C4-2B (cell line): ENCODE measurements around the gene MOB3C.

ENCODE experiments used
- H3K27ac ChIP-seq: fragments of 450-650 bp; 2 replicates; pipeline ENCODE4 v1.5.1; 2017
- ZFX ChIP-seq: fragments of 450-650 bp; IDR thresholded peaks from 2 replicates; pipeline ENCODE4 v1.6.1; 2017
- TF ChIP-seq, protein P1 (sequence below): fragments of 450-650 bp; conservative IDR thresholded peaks from 2 replicates; pipeline ENCODE4 v1.5.1; 2017; ENCODE audit warnings: mild to moderate bottlenecking

MOB3C gene

DNA sequence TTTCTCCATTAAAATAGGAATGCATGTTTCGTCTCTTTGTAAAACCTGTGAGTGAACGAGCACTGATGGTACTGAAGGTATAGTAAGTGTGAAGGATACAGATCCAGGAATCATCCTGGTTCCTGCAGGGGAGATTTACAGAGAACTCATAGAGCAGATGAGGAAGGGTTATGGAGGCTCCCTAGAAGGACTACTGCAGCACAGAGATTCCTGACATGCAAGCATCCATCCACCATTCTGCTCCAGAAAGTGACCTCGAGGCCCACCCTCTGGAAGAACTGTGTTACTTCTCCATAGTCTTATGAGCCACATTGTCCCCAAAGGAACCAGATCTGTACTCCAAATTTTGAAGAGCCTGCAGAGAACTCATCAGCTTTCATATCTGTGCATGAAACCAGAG lies 27.1 kb downstream of the MOB3C start:
- H3K27ac ChIP-seq, result no peak overlapping the region
- TF ChIP-seq, protein P1, sequence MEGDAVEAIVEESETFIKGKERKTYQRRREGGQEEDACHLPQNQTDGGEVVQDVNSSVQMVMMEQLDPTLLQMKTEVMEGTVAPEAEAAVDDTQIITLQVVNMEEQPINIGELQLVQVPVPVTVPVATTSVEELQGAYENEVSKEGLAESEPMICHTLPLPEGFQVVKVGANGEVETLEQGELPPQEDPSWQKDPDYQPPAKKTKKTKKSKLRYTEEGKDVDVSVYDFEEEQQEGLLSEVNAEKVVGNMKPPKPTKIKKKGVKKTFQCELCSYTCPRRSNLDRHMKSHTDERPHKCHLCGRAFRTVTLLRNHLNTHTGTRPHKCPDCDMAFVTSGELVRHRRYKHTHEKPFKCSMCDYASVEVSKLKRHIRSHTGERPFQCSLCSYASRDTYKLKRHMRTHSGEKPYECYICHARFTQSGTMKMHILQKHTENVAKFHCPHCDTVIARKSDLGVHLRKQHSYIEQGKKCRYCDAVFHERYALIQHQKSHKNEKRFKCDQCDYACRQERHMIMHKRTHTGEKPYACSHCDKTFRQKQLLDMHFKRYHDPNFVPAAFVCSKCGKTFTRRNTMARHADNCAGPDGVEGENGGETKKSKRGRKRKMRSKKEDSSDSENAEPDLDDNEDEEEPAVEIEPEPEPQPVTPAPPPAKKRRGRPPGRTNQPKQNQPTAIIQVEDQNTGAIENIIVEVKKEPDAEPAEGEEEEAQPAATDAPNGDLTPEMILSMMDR, result no peak
- no peak for TF ChIP-seq ZFX

DNA sequence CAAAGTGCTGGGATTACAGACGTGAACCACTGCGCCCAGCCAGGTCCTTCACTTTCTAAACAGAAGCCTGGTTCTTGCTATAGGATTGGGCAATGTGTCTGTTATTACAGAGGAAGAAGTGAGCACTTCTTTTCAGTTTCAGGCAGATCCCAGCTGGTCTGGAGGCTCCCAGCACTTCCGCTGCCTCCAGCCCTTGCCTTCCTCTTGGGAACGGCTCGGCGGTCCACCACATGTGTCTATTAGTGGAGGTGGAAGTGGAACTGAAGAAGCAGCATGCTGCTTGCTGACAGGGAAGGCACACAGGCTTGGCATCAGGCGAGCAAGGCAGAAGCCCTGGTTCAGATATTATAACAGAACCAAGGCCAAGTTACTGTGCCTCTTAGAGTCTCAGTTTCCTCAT lies 29.5 kb downstream of the MOB3C start:
- no peak for TF ChIP-seq ZFX
- no peak overlapping the region for H3K27ac ChIP-seq

DNA sequence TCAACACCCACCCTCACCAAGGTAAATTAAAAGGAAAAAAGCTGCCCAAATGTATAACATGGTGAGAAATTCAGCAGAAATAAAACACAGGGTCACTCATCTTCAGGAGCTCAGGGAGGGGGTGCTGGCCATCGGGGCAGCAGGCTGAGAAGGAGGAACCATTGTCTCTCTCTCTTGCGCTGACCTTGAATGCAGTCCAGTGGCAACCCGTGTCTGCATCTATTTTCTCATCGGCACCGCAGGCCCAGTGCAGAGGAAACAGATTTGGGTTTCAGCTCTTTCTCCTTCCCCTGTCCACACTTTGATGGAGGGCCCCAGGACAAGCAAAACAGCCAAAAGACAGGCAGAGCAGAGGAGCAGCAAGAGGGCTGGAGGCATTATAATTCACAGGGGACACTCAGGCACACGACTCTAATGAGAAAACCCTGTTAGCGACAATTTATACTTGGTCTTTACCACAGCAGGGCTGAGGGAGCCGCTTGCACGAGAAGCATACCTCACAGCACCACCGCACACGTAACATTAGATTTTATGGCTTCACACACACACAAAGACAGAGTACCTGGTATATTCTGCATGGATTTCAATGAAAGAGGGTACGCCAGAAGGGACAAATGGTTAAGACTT lies 31.2 kb downstream of the MOB3C start:
- TF ChIP-seq, protein P1, result no peak
- H3K27ac ChIP-seq, result no peak overlapping the region

DNA sequence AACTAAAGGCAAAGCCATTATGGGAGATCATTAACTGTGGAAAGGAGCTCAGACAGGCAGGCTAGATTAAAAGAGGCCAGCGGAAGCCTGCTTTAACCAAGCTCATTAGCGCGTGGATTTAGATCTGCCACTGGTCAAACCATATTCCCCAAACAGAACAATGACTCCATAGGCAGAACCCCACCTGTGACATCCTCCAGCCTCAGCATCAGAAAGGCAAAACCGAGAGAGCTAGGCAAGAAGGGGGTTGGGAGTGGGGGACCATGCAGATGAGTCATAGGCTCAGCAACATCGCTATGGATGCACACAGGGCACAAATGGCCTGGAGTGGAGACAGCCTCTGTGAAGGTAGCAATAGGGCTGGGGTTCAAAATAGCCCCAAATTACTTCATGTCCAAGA lies 33.1 kb downstream of the MOB3C start:
- TF ChIP-seq, protein P1, result no peak
- TF ChIP-seq ZFX, result no peak
- no peak overlapping the region for H3K27ac ChIP-seq

DNA sequence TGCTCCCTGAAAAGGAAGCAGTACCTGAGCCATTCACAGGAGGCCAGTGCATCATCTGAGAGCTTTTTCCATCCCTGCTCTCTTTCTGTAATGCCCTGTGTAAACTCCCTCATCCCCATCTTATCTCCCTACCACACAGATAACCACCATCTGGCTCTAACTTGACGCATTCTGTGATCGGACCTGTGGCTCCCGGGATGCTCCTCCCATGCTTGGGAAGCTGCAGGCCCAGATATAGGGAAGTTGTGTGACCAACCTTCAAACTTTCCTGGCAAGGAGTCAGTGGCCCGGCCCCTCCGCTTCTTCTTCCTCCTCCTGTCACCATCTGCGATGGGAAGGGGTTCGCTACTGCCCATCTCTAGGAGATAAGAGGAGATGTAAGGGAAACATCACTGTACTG lies 33.6 kb downstream of the MOB3C start:
- H3K27ac ChIP-seq, result no peak overlapping the region
- TF ChIP-seq, protein P1, result no peak
- TF ChIP-seq ZFX, result no peak

DNA sequence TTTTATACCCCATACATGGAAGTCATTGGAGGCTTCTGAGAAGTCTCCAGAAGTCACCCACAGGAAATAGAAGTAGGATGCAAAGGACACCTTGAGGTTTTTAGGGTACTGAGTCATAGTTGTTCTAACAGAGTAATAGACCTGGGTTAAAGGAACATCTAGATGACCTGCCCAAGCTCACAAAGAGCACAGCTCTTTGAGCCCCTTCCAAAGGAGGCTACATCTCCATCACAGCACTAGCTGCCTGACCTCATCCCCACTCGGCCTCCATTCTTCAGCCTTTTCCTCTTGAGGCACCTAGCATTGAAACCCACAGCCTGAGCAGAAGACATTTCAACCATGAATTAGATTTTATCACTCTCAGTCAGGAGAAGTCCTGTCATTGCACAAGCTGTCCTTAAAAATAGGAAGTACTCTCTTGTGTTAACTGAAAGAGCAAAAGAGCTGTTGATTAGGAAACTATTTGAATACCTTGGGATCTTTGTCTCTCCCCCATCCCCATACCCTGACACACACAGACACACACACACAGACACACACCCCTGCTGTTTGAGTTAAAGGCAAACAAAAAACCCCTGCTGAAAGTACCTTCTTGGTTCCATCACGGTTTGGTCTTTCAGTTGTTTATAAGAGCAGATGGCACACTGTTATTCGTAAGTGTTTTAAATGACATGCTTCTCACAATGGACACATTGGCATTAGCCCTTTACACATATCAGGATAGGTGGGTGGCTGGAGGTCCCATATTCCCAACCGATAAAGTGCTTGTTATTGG lies 34.7 kb downstream of the MOB3C start:
- TF ChIP-seq, protein P1, result no peak
- TF ChIP-seq ZFX, result no peak
- no peak overlapping the region for H3K27ac ChIP-seq

DNA sequence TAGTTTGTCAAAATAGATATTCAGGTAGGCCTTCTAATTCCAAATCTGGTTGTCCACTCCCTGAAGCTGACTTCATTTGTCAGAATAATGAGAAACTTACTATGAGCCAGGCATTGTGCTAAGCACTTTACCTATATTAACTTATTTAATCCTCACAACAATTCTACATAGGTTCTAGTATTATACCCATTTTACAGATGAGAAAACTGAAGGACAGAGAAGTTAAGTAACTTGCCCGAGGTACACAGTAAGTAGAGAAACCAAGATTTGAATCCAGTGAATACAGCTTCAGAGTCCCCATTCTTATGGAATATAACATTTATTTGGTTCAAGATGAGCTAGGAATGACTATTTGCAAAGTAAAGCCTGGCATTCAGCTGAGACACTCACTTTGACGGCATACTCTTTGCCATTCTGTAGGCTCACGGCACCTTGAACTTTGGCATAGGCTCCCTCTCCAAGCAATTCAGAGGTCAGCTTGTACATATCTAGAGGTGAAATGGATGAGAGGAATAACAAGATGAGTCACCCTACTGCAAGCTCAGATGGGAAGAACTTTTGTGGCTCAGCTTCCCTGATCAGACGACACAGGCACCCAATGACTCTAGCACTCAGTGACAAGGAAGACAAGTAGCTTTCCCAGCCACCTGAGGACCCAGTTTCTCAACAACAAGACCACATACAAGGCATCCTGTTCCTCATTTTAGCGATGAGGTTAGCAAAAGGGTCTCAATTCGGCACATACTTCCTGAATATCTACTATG lies 36.3 kb downstream of the MOB3C start:
- TF ChIP-seq ZFX, result no peak
- no peak overlapping the region for H3K27ac ChIP-seq

DNA sequence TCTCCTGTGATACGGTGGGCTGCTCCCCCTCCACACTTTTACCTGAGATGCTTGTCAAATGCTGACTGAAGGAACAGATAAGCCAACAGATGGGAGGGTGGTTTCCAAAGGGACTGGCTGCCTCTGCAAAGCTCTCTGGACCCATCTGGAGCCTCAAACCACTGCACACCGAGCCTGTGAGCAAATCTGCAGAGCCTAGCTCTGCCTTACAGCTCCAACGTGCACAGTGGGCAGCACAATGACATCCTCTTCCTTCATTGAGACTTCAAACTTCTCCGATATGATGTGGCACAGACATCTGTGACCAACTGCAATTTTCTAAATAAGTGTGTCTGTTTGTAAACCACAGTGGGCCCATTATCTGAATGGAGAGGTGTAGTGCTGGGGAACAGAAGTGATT lies 38.9 kb downstream of the MOB3C start:
- no peak overlapping the region for H3K27ac ChIP-seq
- TF ChIP-seq, protein P1, result no peak
- no peak for TF ChIP-seq ZFX
